HEK293T (cell line): ENCODE data around the gene NFIC.

ENCODE experiments used
- BHLHE40 ChIP-seq: fragments of 450-650 bp; IDR thresholded peaks from 2 replicates; pipeline ENCODE4 v1.6.1; 2016; ENCODE audit warnings: mild to moderate bottlenecking, moderate library complexity, borderline replicate concordance
- CTBP1 ChIP-seq: fragments of 450-650 bp; IDR thresholded peaks from 2 replicates; pipeline ENCODE4 v1.6.1; 2016; ENCODE audit warnings: borderline replicate concordance
- ELF4 ChIP-seq: fragments of 450-650 bp; IDR thresholded peaks from 2 replicates; pipeline ENCODE4 v1.6.1; 2017; ENCODE audit warnings: antibody characterized with exemption
- FOXA1 ChIP-seq: fragments of 450-650 bp; IDR thresholded peaks from 2 replicates; pipeline ENCODE4 v1.6.1; 2016; ENCODE audit warnings: mild to moderate bottlenecking
- FOXK2 ChIP-seq: fragments of 450-650 bp; IDR thresholded peaks from 2 replicates; pipeline ENCODE4 v1.6.1; 2016; ENCODE audit warnings: mild to moderate bottlenecking
- FOXM1 ChIP-seq: fragments of 450-650 bp; IDR thresholded peaks from 2 replicates; pipeline ENCODE4 v1.6.1; 2017; ENCODE audit warnings: mild to moderate bottlenecking, borderline replicate concordance
- HDGF ChIP-seq: fragments of 450-650 bp; IDR thresholded peaks from 2 replicates; pipeline ENCODE4 v1.6.1; 2017; ENCODE audit warnings: antibody characterized with exemption, borderline replicate concordance
- L3MBTL2 ChIP-seq: fragments of 450-650 bp; conservative IDR thresholded peaks from 2 replicates; pipeline ENCODE4 v1.6.1; 2016; ENCODE audit warnings: mild to moderate bottlenecking
- NFRKB ChIP-seq: fragments of 450-650 bp; IDR thresholded peaks from 2 replicates; pipeline ENCODE4 v1.6.1; 2016; ENCODE audit warnings: mild to moderate bottlenecking, moderate library complexity
- SP1 ChIP-seq: fragments of 450-650 bp; IDR thresholded peaks from 2 replicates; pipeline ENCODE4 v1.6.1; 2017
- SUZ12 ChIP-seq: fragments of 450-650 bp; IDR thresholded peaks from 2 replicates; pipeline ENCODE4 v1.6.1; 2016; ENCODE audit warnings: mild to moderate bottlenecking
- TARDBP ChIP-seq: fragments of 450-650 bp; IDR thresholded peaks from 2 replicates; pipeline ENCODE4 v1.6.1; 2016
- ZNF384 ChIP-seq: fragments of 450-650 bp; IDR thresholded peaks from 2 replicates; pipeline ENCODE4 v1.6.1; 2016
- TF ChIP-seq, protein P1 (sequence below): fragments of 450-650 bp; IDR thresholded peaks from 2 replicates; pipeline ENCODE4 v1.6.1; 2016

DNA sequence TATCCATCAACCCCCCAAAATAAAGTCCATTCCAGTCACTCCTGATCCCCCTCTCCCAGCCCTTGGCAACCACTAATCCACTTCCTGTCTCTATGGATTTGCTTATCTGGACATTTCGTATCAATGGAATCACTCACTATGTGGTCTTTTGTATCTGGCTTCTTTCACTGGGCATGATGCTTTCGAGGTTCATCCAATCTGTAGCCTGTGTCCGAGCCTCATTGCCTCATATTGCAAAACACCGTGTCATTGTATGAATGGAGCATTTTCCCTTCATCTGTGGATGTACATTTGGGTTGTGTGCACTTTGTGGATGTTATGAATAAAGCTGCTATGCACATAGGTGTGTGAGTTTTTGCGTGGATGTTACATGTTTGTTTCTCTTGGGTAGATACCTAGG, 138.4 kb downstream of the NFIC start:
- TF ChIP-seq FOXA1 (no peak), FOXK2 (no peak), HDGF (no peak), ZNF384 (no peak), BHLHE40 (no peak), SP1 (no peak), SUZ12 (no peak), ELF4 (no peak), FOXM1 (no peak), NFRKB (no peak), CTBP1 (no peak), L3MBTL2 (no peak), TARDBP (no peak)
- TF ChIP-seq, protein P1, sequence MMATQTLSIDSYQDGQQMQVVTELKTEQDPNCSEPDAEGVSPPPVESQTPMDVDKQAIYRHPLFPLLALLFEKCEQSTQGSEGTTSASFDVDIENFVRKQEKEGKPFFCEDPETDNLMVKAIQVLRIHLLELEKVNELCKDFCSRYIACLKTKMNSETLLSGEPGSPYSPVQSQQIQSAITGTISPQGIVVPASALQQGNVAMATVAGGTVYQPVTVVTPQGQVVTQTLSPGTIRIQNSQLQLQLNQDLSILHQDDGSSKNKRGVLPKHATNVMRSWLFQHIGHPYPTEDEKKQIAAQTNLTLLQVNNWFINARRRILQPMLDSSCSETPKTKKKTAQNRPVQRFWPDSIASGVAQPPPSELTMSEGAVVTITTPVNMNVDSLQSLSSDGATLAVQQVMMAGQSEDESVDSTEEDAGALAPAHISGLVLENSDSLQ: no peak
